GM19193 (cell line): ENCODE results near the gene FAM53B.

Source experiments
- POLR2A ChIP-seq: IDR thresholded peaks from 4 replicates; pipeline ENCODE4 v1.6.1; 2011; ENCODE audit not compliant: insufficient read depth, insufficient read length; ENCODE audit errors: extremely low read depth

FAM53B gene

DNA sequence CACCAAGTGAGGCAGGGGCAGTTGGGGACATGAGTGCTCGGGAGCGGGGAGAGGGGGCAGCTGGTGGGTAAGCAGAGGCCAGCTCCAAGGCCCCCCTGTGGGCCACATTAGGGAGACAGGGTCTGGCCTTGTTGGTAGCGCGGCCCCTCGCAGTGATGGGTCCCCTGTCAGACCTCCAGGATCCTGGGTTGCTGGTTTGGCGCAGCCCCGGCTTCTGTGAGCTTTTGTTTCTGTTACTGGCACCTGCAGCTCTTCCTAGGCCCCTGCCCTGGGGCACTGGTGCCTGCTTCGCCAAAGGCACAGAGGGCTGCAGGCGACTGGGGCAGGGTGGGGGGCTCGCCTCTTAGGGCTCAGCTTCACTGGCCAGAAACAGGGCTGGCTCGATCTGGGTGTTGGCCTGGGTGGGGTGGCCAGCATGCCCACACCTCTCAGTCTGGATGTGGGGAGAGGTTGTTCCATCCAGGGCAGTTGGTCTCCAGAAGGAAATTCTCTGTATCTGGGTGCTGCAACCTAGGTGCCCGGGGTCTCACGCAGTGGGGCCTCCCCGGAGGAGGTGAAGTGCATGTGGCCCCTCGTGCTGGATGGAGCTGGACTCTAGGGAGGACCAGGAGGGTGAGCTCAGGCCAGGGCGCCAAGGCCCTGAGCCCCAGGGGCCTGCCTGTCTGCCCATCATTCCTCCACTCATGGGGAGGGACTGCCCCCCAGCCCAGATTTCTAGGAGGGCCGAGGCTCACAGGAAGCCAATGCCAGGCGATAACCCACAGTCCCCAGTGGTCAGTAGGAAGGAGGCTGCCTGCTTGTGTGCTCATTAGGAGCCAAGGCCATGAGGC is 143.9 kb downstream of the FAM53B start:
- TF ChIP-seq POLR2A, result no peak

DNA sequence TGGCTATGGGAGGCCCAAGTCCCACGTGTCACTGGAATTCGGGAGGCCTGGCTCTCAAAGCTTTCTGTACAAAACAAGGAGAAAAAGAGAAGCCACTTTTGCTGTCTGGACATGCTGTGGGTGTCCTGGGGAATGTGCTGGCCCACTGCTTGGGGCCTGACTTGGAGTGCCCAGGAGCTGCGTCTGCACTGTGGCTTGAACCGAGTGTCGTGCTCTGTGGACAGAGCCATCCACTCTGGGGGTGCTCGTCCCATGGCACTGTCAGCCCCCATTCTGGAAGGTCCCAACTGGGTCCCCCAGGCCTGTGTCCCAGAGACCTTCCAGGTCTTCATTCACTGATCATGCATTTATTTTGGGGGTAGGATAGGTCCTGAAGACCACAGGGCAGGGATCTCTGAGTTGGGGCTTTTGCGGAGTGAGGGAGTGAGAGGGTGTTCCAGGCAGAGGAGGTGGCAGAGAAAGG is 144.6 kb downstream of the FAM53B start:
- no peak for TF ChIP-seq POLR2A

- no peak for TF ChIP-seq POLR2A
These were observed 145.2 kb downstream of the FAM53B start for GRCh38 chr10:124598773-124599587.

DNA sequence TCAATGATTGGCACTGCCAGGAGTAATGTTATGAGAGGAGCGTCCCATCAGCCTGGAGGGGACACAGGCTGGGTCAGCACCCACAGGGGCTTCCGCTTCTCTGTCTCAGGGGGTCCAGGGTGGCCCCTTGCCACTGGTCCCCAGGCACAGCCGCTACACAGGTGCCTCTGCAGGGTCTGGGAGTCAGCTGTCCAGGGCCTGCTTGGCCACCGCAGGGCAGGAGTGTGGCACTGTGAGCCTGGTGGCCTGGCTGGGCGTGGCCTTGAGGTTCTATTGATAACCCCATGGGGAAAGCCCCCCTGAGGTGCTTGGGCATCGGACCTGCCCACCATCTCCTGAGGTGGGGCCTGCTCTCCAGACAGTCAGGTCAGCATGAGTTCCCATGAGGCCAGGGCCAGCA is 146.0 kb downstream of the FAM53B start:
- TF ChIP-seq POLR2A, result no peak

DNA sequence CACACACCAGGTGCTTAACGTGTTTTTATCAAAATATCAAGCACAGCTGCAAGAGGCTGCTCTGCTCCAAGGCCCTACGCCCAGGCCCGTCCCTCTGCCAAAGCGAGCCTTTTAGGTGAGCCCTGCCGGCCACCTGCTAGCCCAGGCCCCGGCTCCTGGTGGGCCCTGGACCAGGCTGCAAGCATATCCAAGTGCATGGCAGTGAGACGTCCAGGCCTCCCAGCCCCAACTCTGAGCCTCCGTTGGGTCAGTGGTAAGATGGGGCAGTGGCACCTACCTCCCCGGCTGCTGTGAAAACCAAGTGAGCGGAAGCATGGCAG is 146.4 kb downstream of the FAM53B start:
- no peak for TF ChIP-seq POLR2A

DNA sequence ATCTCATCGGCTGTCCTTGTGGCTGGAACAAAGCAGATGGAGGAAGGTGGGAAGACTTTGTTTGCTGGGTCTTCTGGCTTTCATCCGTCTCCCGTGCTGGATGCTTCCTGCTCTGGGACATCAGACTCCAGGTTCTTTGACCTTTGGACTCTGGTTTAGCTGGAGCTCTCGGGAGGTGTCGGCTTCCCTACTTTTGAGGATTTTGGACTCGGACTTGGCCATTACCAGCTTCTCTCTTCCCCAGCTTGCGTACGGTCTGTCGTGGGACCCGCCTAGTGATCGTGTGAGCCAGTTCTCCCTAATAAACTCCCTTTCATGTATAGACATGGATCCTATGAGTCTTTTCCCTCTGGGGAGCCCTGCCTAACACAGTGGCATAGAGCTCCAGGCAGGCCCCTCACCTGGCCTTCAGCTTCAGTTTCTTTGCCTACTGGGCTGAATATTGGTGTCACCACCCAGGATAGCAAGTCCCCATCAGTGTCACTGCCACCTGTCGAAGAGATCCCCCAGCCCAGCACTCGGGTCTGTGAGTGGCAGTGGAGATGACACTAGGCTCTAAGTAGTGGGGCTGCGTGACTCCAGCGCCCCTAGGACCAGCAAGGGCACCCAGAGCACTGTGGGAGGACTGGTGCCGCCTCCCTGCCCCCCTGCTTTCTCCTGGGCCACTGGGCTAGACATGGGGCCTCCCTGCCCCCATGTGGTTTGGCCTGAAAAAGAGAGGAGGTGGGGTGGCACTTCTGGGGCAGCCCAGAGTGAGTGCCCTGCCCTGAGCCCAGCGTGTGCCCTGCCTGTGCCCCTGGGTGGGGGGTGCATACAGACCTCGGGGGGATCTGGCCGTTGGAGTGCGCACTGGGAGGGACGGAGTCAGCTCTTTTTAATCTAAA is 147.0 kb downstream of the FAM53B start:
- TF ChIP-seq POLR2A, result no peak

- no peak for TF ChIP-seq POLR2A
These were observed 147.9 kb downstream of the FAM53B start for GRCh38 chr10:124596116-124596785.

GRCh38 chr10:124595143-124595883 is 148.9 kb downstream of the FAM53B start:
- no peak for TF ChIP-seq POLR2A

- no peak for TF ChIP-seq POLR2A
These were observed 149.9 kb downstream of the FAM53B start for GRCh38 chr10:124594240-124594639.

- TF ChIP-seq POLR2A, result no peak
These were observed 150.7 kb downstream of the FAM53B start for GRCh38 chr10:124593431-124593985.

- no peak for TF ChIP-seq POLR2A
These were observed 151.3 kb downstream of the FAM53B start for GRCh38 chr10:124592736-124593430.

DNA sequence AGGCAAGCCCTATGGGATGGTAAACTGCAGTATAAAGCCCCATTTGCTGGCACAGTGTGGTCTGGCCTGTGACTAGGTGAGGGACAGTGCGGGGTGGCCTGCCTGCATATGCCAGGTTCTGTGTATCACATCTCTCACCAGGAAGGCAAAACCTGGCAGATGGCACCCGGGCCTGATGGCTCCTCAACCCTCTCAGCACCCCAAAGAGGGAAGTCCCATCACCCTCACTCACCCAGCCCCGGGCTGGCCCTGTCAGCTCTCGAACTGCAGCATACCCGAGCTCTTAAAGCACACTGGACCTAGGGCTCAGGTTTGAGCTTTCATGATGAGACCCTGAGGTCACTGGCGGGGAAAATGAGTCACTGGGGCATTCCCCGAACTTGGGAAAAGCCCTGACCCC is 152.1 kb downstream of the FAM53B start:
- TF ChIP-seq POLR2A, result no peak

- no peak for TF ChIP-seq POLR2A
These were observed 153.1 kb downstream of the FAM53B start for GRCh38 chr10:124591123-124591495.
